AG09319 (cell line): ENCODE results near the gene PTAFR.

Source experiments
- DNase-seq: peaks from one replicate; pipeline ENCODE4 v3.0.0-alpha.2; 2010; ENCODE audit warnings: low read depth; ENCODE audit errors: extremely low read depth
- CTCF ChIP-seq: IDR thresholded peaks from 2 replicates; pipeline ENCODE4 v1.5.1; 2011; ENCODE audit warnings: low read depth, mild to moderate bottlenecking, inconsistent platforms, low read length, moderate library complexity

PTAFR gene

GRCh38 chr1:28113242-28113572 lies 63.3 kb downstream of the PTAFR start:
- TF ChIP-seq CTCF, result no peak
- DNase-seq, result no peak

GRCh38 chr1:28112388-28113241 lies 63.9 kb downstream of the PTAFR start:
- TF ChIP-seq CTCF, result no peak; the same call in 1 of the 2 replicates
- no peak for DNase-seq

- DNase-seq, result no peak
- no peak for TF ChIP-seq CTCF
Measured at GRCh38 chr1:28111157-28111556, 65.3 kb downstream of the PTAFR start.

- no peak for TF ChIP-seq CTCF
- DNase-seq, result no peak
Measured at GRCh38 chr1:28110555-28110954, 65.9 kb downstream of the PTAFR start.

GRCh38 chr1:28109639-28110038 lies 66.9 kb downstream of the PTAFR start:
- no peak for TF ChIP-seq CTCF
- no peak for DNase-seq

GRCh38 chr1:28108001-28108400 lies 68.5 kb downstream of the PTAFR start:
- DNase-seq, result no peak
- TF ChIP-seq CTCF, result no peak

GRCh38 chr1:28104866-28105467 lies 71.5 kb downstream of the PTAFR start:
- no peak for TF ChIP-seq CTCF
- no peak for DNase-seq
